Measurements from ENCODE around the gene CES2. TPM values are rescaled to one million over a fixed set of nuclear protein-coding genes. Genes with fewer than 3 reads are reported as not detected.

CES2 gene
- total and polyA plus RNA-seq, 9 of the 15 experiments (the other 6 are each of a cell fraction or from before 2014, with no cell fraction given) = 2.2 to 37.9 (median 24.4) TPM

DNA sequence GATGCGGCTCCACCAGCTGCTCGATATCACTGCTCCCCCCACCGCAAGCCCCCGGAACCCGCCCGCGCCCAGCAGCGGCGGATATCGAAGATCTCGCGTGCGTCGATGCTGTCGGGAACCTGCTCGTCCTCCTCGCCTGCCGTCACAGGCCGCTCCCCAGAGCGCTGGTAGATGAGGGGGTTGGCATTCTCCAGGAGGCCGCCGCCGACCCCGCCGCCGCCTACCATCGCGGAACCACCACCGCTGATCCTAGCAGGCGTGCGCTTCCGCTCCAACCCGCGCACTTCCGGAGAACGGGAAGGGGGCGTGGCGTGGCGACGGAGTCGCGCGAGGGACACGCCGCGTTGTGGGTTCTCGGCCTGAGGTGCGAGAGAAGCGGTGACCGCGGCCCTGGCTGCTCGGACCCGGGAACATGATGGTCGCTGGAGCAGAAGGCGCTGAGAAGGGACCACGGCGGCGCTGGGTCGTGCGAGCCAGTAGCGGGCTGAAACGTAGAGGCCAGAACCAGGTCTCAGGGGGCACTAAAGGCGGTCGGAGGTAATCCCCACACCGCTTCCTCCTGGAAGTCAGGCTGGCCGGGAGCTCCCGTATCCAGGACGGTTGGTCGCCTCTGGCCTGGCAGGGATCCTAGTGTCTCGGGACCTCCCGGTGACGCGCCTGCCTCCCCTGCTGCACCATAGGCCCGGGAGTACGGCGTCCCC lies 1.0 kb upstream of the CES2 start, which contains the start of gene CIAO2B (continued):
- TF ChIP-seq, protein P1, sequence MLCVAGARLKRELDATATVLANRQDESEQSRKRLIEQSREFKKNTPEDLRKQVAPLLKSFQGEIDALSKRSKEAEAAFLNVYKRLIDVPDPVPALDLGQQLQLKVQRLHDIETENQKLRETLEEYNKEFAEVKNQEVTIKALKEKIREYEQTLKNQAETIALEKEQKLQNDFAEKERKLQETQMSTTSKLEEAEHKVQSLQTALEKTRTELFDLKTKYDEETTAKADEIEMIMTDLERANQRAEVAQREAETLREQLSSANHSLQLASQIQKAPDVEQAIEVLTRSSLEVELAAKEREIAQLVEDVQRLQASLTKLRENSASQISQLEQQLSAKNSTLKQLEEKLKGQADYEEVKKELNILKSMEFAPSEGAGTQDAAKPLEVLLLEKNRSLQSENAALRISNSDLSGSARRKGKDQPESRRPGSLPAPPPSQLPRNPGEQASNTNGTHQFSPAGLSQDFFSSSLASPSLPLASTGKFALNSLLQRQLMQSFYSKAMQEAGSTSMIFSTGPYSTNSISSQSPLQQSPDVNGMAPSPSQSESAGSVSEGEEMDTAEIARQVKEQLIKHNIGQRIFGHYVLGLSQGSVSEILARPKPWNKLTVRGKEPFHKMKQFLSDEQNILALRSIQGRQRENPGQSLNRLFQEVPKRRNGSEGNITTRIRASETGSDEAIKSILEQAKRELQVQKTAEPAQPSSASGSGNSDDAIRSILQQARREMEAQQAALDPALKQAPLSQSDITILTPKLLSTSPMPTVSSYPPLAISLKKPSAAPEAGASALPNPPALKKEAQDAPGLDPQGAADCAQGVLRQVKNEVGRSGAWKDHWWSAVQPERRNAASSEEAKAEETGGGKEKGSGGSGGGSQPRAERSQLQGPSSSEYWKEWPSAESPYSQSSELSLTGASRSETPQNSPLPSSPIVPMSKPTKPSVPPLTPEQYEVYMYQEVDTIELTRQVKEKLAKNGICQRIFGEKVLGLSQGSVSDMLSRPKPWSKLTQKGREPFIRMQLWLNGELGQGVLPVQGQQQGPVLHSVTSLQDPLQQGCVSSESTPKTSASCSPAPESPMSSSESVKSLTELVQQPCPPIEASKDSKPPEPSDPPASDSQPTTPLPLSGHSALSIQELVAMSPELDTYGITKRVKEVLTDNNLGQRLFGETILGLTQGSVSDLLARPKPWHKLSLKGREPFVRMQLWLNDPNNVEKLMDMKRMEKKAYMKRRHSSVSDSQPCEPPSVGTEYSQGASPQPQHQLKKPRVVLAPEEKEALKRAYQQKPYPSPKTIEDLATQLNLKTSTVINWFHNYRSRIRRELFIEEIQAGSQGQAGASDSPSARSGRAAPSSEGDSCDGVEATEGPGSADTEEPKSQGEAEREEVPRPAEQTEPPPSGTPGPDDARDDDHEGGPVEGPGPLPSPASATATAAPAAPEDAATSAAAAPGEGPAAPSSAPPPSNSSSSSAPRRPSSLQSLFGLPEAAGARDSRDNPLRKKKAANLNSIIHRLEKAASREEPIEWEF (CRISPR knock-in tag; IDR thresholded peaks at IDR 0.05) = no peak
- TF ChIP-seq ZNF766 (CRISPR knock-in tag; conservative IDR thresholded peaks at IDR 0.05) = no peak
- TF ChIP-seq ETV1 (tag; conservative IDR thresholded peaks at IDR 0.05; ENCODE audit: low read depth) = peak; percentile 89
- TF ChIP-seq, protein P2, sequence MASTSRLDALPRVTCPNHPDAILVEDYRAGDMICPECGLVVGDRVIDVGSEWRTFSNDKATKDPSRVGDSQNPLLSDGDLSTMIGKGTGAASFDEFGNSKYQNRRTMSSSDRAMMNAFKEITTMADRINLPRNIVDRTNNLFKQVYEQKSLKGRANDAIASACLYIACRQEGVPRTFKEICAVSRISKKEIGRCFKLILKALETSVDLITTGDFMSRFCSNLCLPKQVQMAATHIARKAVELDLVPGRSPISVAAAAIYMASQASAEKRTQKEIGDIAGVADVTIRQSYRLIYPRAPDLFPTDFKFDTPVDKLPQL (IDR thresholded peaks at IDR 0.05; ENCODE audit: extremely low read depth, insufficient read length) = no peak
- TF ChIP-seq RFX7 (CRISPR knock-in tag; IDR thresholded peaks at IDR 0.05) = no peak
- no peak for TF ChIP-seq ZNF165 (CRISPR knock-in tag; IDR thresholded peaks at IDR 0.05; ENCODE audit: borderline replicate concordance)
- no peak for TF ChIP-seq DMBX1 (CRISPR knock-in tag; IDR thresholded peaks at IDR 0.05; ENCODE audit: borderline replicate concordance)
- no peak for TF ChIP-seq HNRNPL (IDR thresholded peaks at IDR 0.05; ENCODE audit: low read depth, low read length)
- peak; percentile 52 for TF ChIP-seq KLF16 (IDR thresholded peaks at IDR 0.05)
- TF ChIP-seq NEUROD1 (IDR thresholded peaks at IDR 0.05; ENCODE audit: borderline replicate concordance, low read depth, low read length, partially characterized antibody) = peak; percentile 77
- no peak for TF ChIP-seq KDM1A (IDR thresholded peaks at IDR 0.05)
- no peak for TF ChIP-seq PHF21A (IDR thresholded peaks at IDR 0.05; ENCODE audit: borderline replicate concordance, low read depth)
- TF ChIP-seq TEAD1 (CRISPR knock-in tag; IDR thresholded peaks at IDR 0.05) = no peak
- TF ChIP-seq GABPB1 (CRISPR knock-in tag; IDR thresholded peaks at IDR 0.05) = peak; percentile 91
- TF ChIP-seq, protein P3, sequence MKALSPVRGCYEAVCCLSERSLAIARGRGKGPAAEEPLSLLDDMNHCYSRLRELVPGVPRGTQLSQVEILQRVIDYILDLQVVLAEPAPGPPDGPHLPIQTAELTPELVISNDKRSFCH (CRISPR knock-in tag; IDR thresholded peaks at IDR 0.05) = no peak
- TF ChIP-seq, protein P3 (tag; IDR thresholded peaks at IDR 0.05) = peak; percentile 34; the same call in 1 of the 2 replicates
- TF ChIP-seq, protein P4, sequence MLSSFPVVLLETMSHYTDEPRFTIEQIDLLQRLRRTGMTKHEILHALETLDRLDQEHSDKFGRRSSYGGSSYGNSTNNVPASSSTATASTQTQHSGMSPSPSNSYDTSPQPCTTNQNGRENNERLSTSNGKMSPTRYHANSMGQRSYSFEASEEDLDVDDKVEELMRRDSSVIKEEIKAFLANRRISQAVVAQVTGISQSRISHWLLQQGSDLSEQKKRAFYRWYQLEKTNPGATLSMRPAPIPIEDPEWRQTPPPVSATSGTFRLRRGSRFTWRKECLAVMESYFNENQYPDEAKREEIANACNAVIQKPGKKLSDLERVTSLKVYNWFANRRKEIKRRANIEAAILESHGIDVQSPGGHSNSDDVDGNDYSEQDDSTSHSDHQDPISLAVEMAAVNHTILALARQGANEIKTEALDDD (IDR thresholded peaks at IDR 0.05) = no peak
- TF ChIP-seq MAFK (IDR thresholded peaks at IDR 0.05; ENCODE audit: low read length) = no peak
- no peak for TF ChIP-seq ZNF586 (CRISPR knock-in tag; conservative IDR thresholded peaks at IDR 0.05)
- TF ChIP-seq ZBTB17 (CRISPR knock-in tag; IDR thresholded peaks at IDR 0.05) = no peak; the same call in 1 of the 2 replicates
- no peak for TF ChIP-seq BRD9 (IDR thresholded peaks at IDR 0.05; ENCODE audit: low read depth, partially characterized antibody)
- no peak for TF ChIP-seq WHSC1 (IDR thresholded peaks at IDR 0.05; ENCODE audit: low read length)
- TF ChIP-seq COPS2 (conservative IDR thresholded peaks at IDR 0.05) = no peak
